Posterior cingulate gyrus (tissue), 11 donors: ENCODE data around the gene PXDC1.
A peak's percentile ranks its signal among the peaks of the same experiment; 100 is the strongest.
"Not testable (repeated sequence)": the region's sequence is repeated elsewhere in the genome, so short reads cannot be mapped to it uniquely, and the experiment has no call there.

Experiments used
- DNase-seq, 10 donors: peaks; one replicate each; pipeline versions ENCODE4 v3.0.0 to v3.0.0-alpha.2; 2020 to 2021; ENCODE audit warnings: mixed read lengths in 3 of 10
- intact Hi-C: fragments of 100-400 bp; cut with DNase I; formaldehyde crosslinking; loops from one replicate; pipeline ENCODE4 v1.15.1; 2023

The PXDC1 gene

GRCh38 chr6:3720770-3721169, 30.7 kb downstream of the PXDC1 start:
- intact Hi-C loops = not testable (repeated sequence)
- DNase-seq = peak in 1 of 10 donors; percentile 59

GRCh38 chr6:3719462-3720308, 31.8 kb downstream of the PXDC1 start:
- intact Hi-C loops = no loop called here
- DNase-seq = peak in 1 of 10 donors; percentile 22

GRCh38 chr6:3718407-3718806, 33.1 kb downstream of the PXDC1 start:
- peak in 1 of 10 donors; percentile 4 for DNase-seq
- intact Hi-C loops = no loop called here

GRCh38 chr6:3715285-3715684, 36.2 kb downstream of the PXDC1 start:
- DNase-seq = no peak
- intact Hi-C loops = no loop called here

- peak in 1 of 10 donors; percentile 24 for DNase-seq
- intact Hi-C loops = no loop called here
These were observed 36.7 kb downstream of the PXDC1 start for GRCh38 chr6:3714768-3715167.

GRCh38 chr6:3714111-3714510, 37.4 kb downstream of the PXDC1 start:
- intact Hi-C loops = no loop called here
- peak in 1 of 10 donors; percentile 14 for DNase-seq

- peak in 1 of 10 donors; percentile 10 for DNase-seq
- intact Hi-C loops = no loop called here
These were observed 38.5 kb downstream of the PXDC1 start for GRCh38 chr6:3712827-3713665.

- no peak for DNase-seq
- intact Hi-C loops = no loop called here
These were observed 39.7 kb downstream of the PXDC1 start for GRCh38 chr6:3711776-3712175.

GRCh38 chr6:3710403-3710802, 41.1 kb downstream of the PXDC1 start:
- intact Hi-C loops = no loop called here

GRCh38 chr6:3708540-3708939, 43.0 kb downstream of the PXDC1 start:
- no peak for DNase-seq
- intact Hi-C loops = no loop called here

More at GRCh38 chr6:3710403-3710802, 41.1 kb downstream of the PXDC1 start:
- DNase-seq = no peak

- peak in 1 of 10 donors; percentile 59 for DNase-seq
These were observed 43.6 kb downstream of the PXDC1 start for GRCh38 chr6:3707751-3708412.

GRCh38 chr6:3707024-3707423, 44.5 kb downstream of the PXDC1 start:
- intact Hi-C loops = no loop called here
- DNase-seq = no peak

More at GRCh38 chr6:3707751-3708412, 43.6 kb downstream of the PXDC1 start:
- intact Hi-C loops = no loop called here

- intact Hi-C loops = no loop called here
- DNase-seq = no peak
These were observed 45.0 kb downstream of the PXDC1 start for GRCh38 chr6:3706547-3706946.

- intact Hi-C loops = no loop called here
- DNase-seq = peak in 1 of 10 donors; percentile 51
These were observed 49.9 kb downstream of the PXDC1 start for GRCh38 chr6:3701631-3702030.

GRCh38 chr6:3699231-3699630, 52.3 kb downstream of the PXDC1 start:
- intact Hi-C loops = no loop called here
- DNase-seq = no peak

- intact Hi-C loops = no loop called here
These were observed 53.5 kb downstream of the PXDC1 start for GRCh38 chr6:3698021-3698420.

GRCh38 chr6:3697609-3698008, 53.9 kb downstream of the PXDC1 start:
- intact Hi-C loops = no loop called here
- no peak for DNase-seq

More at GRCh38 chr6:3698021-3698420, 53.5 kb downstream of the PXDC1 start:
- DNase-seq = no peak

- peak in 6 of 10 donors; percentile 18 to 85 (median 48) for DNase-seq
- intact Hi-C loops = no loop called here
These were observed 54.9 kb downstream of the PXDC1 start for GRCh38 chr6:3696525-3697088.

- intact Hi-C loops = no loop called here
- no peak for DNase-seq
These were observed 56.3 kb downstream of the PXDC1 start for GRCh38 chr6:3695065-3695817.

GRCh38 chr6:3693831-3694230, 57.7 kb downstream of the PXDC1 start:
- no peak for DNase-seq
- intact Hi-C loops = no loop called here
